Kidney tubule cell (primary cell): Measurements from ENCODE around the gene BTBD8.

Source experiments
- DNase-seq: peaks from one replicate; pipeline ENCODE4 v3.0.0-alpha.2; 2018; ENCODE audit warnings: low spot score

The BTBD8 gene

GRCh38 chr1:92094090-92094489, 13.9 kb downstream of the BTBD8 start:
- no peak for DNase-seq

- no peak for DNase-seq
Observed at GRCh38 chr1:92094595-92094994, 14.4 kb downstream of the BTBD8 start.

- DNase-seq, result no peak
Observed at GRCh38 chr1:92095874-92096273, 15.7 kb downstream of the BTBD8 start.

- DNase-seq, result peak; percentile 23
Observed at GRCh38 chr1:92096317-92096716, 16.2 kb downstream of the BTBD8 start.

- DNase-seq, result no peak
Observed at GRCh38 chr1:92105546-92106081, 25.5 kb downstream of the BTBD8 start.

GRCh38 chr1:92108631-92109030, 28.5 kb downstream of the BTBD8 start:
- no peak for DNase-seq

GRCh38 chr1:92117526-92117925, 37.4 kb downstream of the BTBD8 start:
- no peak for DNase-seq

GRCh38 chr1:92118826-92119225, 38.7 kb downstream of the BTBD8 start:
- peak; percentile 25 for DNase-seq

GRCh38 chr1:92123868-92124267, 43.7 kb downstream of the BTBD8 start:
- DNase-seq, result no peak

GRCh38 chr1:92125204-92125603, 45.1 kb downstream of the BTBD8 start:
- DNase-seq, result no peak

GRCh38 chr1:92126088-92126487, 45.9 kb downstream of the BTBD8 start:
- no peak for DNase-seq

GRCh38 chr1:92134331-92134730, 54.2 kb downstream of the BTBD8 start:
- peak; percentile 17 for DNase-seq

GRCh38 chr1:92136341-92136740, 56.2 kb downstream of the BTBD8 start:
- no peak for DNase-seq

- no peak for DNase-seq
Observed at GRCh38 chr1:92154934-92155333, 74.8 kb downstream of the BTBD8 start.

GRCh38 chr1:92159593-92159992, 79.4 kb downstream of the BTBD8 start:
- DNase-seq, result no peak

- no peak for DNase-seq
Observed at GRCh38 chr1:92165389-92165788, 85.2 kb downstream of the BTBD8 start.

- no peak for DNase-seq
Observed at GRCh38 chr1:92167151-92167550, 87.0 kb downstream of the BTBD8 start.

GRCh38 chr1:92168657-92169056, 88.5 kb downstream of the BTBD8 start:
- no peak for DNase-seq

GRCh38 chr1:92169214-92170005, 89.3 kb downstream of the BTBD8 start:
- no peak for DNase-seq

- peak; percentile 54 for DNase-seq
Observed at GRCh38 chr1:92184632-92185031, 104.5 kb downstream of the BTBD8 start.

GRCh38 chr1:92186081-92186480, 105.9 kb downstream of the BTBD8 start:
- DNase-seq, result no peak

GRCh38 chr1:92188436-92189255, 108.5 kb downstream of the BTBD8 start:
- DNase-seq, result no peak

- no peak for DNase-seq
Observed at GRCh38 chr1:92191726-92192125, 111.6 kb downstream of the BTBD8 start.
